ENCODE measurements around the gene TMEM203. TPM values are rescaled to one million over a fixed set of nuclear protein-coding genes. Genes with fewer than 3 reads are reported as not detected.

TMEM203 gene
- total and polyA plus RNA-seq, 2 of the 13 experiments (the other 11 are each of a cell fraction or from before 2014, with no cell fraction given), result 23.4 to 36.7 TPM

GRCh38 chr9:137188490-137189296 is 16.8 kb downstream of the TMEM203 start, which contains the start of the genes ANAPC2 and SSNA1 (continued):
- no peak for TF ChIP-seq ZEB1 (IDR thresholded peaks at IDR 0.05; ENCODE audit: insufficient replicate concordance, low read depth)
- TF ChIP-seq, protein P1, sequence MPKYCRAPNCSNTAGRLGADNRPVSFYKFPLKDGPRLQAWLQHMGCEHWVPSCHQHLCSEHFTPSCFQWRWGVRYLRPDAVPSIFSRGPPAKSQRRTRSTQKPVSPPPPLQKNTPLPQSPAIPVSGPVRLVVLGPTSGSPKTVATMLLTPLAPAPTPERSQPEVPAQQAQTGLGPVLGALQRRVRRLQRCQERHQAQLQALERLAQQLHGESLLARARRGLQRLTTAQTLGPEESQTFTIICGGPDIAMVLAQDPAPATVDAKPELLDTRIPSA (CRISPR knock-in tag; IDR thresholded peaks at IDR 0.05; ENCODE audit: borderline replicate concordance), result no peak
- TF ChIP-seq PATZ1 (CRISPR knock-in tag; IDR thresholded peaks at IDR 0.05), result peak; percentile 75
- TF ChIP-seq HNF1B (CRISPR knock-in tag; IDR thresholded peaks at IDR 0.05), result peak; percentile 79
- TF ChIP-seq ZNF501 (CRISPR knock-in tag; IDR thresholded peaks at IDR 0.05), result no peak; the same call in 1 of the 2 replicates
- no peak for TF ChIP-seq ZNF33A (CRISPR knock-in tag; IDR thresholded peaks at IDR 0.05; ENCODE audit: borderline replicate concordance)
- TF ChIP-seq CEBPG (CRISPR knock-in tag; IDR thresholded peaks at IDR 0.05), result peak; percentile 30
- peak in 1 of 2 experiments; percentile 18; a peak in 1 of 4 replicates for TF ChIP-seq EP300 (IDR thresholded peaks at IDR 0.05; ENCODE audit: low read depth in 2 of 2, low read length in 2 of 2)
- peak; percentile 71; the same call in 1 of the 2 replicates for TF ChIP-seq EP300 (CRISPR knock-in tag; IDR thresholded peaks at IDR 0.05; ENCODE audit: borderline replicate concordance)
- no peak for TF ChIP-seq CEBPB (IDR thresholded peaks at IDR 0.05; ENCODE audit: borderline replicate concordance, low read depth, low read length)
- no peak for TF ChIP-seq ZSCAN29 (CRISPR knock-in tag; conservative IDR thresholded peaks at IDR 0.05)
- TF ChIP-seq, protein P2, sequence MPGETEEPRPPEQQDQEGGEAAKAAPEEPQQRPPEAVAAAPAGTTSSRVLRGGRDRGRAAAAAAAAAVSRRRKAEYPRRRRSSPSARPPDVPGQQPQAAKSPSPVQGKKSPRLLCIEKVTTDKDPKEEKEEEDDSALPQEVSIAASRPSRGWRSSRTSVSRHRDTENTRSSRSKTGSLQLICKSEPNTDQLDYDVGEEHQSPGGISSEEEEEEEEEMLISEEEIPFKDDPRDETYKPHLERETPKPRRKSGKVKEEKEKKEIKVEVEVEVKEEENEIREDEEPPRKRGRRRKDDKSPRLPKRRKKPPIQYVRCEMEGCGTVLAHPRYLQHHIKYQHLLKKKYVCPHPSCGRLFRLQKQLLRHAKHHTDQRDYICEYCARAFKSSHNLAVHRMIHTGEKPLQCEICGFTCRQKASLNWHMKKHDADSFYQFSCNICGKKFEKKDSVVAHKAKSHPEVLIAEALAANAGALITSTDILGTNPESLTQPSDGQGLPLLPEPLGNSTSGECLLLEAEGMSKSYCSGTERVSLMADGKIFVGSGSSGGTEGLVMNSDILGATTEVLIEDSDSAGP (CRISPR knock-in tag; IDR thresholded peaks at IDR 0.05; ENCODE audit: borderline replicate concordance), result peak; percentile 89
- TF ChIP-seq FOXP1 (IDR thresholded peaks at IDR 0.05), result no peak
- peak; percentile 30; the same call in 1 of the 2 replicates for TF ChIP-seq FOXP1 (CRISPR knock-in tag; IDR thresholded peaks at IDR 0.05)
- peak; percentile 66 for TF ChIP-seq NFYC (CRISPR knock-in tag; IDR thresholded peaks at IDR 0.05)
- no peak for TF ChIP-seq SUZ12 (IDR thresholded peaks at IDR 0.05; ENCODE audit: low read depth, low read length)
- TF ChIP-seq ZSCAN31 (CRISPR knock-in tag; IDR thresholded peaks at IDR 0.05; ENCODE audit: low read depth), result peak; percentile 64
- TF ChIP-seq, protein P3, sequence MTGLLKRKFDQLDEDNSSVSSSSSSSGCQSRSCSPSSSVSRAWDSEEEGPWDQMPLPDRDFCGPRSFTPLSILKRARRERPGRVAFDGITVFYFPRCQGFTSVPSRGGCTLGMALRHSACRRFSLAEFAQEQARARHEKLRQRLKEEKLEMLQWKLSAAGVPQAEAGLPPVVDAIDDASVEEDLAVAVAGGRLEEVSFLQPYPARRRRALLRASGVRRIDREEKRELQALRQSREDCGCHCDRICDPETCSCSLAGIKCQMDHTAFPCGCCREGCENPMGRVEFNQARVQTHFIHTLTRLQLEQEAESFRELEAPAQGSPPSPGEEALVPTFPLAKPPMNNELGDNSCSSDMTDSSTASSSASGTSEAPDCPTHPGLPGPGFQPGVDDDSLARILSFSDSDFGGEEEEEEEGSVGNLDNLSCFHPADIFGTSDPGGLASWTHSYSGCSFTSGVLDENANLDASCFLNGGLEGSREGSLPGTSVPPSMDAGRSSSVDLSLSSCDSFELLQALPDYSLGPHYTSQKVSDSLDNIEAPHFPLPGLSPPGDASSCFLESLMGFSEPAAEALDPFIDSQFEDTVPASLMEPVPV (CRISPR knock-in tag; IDR thresholded peaks at IDR 0.05), result peak; percentile 76; the same call in 1 of the 2 replicates
- TF ChIP-seq KLF11 (CRISPR knock-in tag; IDR thresholded peaks at IDR 0.05), result 0 out of 2 replicates have a peak, but pooled peaks have one; percentile 25
- peak; percentile 83; the same call in 1 of the 2 replicates for TF ChIP-seq ZNF225 (CRISPR knock-in tag; IDR thresholded peaks at IDR 0.05)
- TF ChIP-seq FOXJ3 (CRISPR knock-in tag; IDR thresholded peaks at IDR 0.05; ENCODE audit: borderline replicate concordance), result no peak
- peak; percentile 76; the same call in 1 of the 2 replicates for TF ChIP-seq ZNF44 (CRISPR knock-in tag; IDR thresholded peaks at IDR 0.05)
